ENCODE data around the gene SCLY.

The SCLY gene

DNA sequence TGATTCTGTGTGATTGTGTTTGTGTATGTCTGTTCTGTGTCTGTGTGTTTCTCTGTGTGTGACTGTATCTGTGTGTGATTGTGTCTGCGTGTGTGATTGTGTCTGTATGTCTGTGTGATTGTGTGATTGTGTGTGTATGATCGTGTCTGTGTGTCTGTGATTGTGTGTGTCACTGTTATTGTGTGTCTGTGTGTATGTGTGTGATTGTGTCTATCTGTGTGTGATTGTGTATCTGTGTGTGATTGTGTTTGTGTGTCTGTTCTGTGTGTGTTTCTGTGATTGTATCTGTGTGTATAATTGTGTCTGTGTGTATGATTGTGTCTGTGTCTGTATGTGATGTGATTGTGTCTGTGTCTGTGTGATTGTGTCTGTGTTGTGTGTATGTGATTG lies 66.0 kb downstream of the SCLY start:
- H3K4me3 ChIP-seq (ENCODE audit: low read length) = no peak overlapping the region
- H3K27me3 ChIP-seq (ENCODE audit: control insufficient read depth, insufficient read depth, low read length) = no peaks in the 10 kb centered on the region
- peaks cover 15% of the 10 kb centered on the region for H3K4me1 ChIP-seq (ENCODE audit: control insufficient read depth, insufficient read depth, low read length)
- no peaks in the 10 kb centered on the region for H3K9me3 ChIP-seq (replicated peaks; ENCODE audit: low read length)
- no peaks in the 10 kb centered on the region for H3K36me3 ChIP-seq (ENCODE audit: insufficient read depth, low read length)
- peak overlapping the region; percentile 80 for H3K9ac ChIP-seq (ENCODE audit: low read depth, low read length)
- H3K4me2 ChIP-seq (ENCODE audit: low read length) = peak overlapping the region; percentile 57

DNA sequence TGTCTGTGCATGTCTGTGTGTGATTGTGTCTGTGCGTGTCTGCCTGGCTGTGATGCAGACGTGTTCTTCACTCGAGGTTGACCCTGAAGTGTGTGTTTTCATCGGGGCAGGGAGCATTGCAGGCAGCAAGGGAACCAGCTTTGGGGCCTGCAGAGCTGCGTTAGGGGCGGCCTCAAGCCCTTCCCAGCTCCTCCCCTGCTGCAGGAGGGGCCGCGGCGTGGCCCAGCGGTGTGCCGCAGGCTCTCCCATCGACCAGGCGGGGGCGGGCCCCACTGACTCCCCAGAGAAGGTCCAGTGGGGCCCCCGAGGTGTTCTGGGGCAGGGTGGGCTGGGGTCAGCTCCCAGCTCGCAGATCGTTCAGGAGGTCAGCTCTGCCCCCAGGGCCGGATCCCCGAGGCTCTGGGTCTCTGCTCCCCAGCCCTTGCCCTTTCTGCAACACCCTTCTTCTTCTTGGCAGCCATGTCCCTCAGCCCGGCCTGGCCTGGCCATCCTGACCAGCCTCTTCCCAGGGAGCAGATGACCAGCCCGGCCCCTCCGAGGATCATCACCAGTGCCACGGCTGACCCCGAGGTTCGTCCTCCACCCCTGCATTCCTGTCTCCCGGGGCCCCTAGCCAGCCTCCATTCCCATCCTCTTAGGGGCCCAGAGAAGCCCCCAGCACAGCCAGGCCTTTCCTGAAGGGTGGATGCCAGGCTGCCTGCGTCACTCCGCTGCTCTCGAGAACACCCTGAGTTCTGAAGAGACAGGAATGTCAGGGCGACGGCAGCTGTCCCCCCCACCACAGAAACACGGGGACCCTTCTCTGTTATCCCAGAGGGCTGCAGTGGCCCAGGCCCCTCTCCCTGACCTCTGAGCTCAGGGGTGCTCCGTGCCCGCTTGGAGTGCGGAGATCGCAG lies 66.6 kb downstream of the SCLY start:
- Histone ChIP-seq H3K4me2 (ENCODE audit: low read length) (peak overlapping the region; percentile 57), H3K27me3 (ENCODE audit: control insufficient read depth, insufficient read depth, low read length) (no peaks in the 10 kb centered on the region), H3K36me3 (ENCODE audit: insufficient read depth, low read length) (no peaks in the 10 kb centered on the region), H3K4me1 (ENCODE audit: control insufficient read depth, insufficient read depth, low read length) (peaks cover 15% of the 10 kb centered on the region), H3K4me3 (ENCODE audit: low read length) (peak overlapping the region; percentile 60), H3K9ac (ENCODE audit: low read depth, low read length) (peak overlapping the region; percentile 80), H3K9me3 (replicated peaks; ENCODE audit: low read length) (no peaks in the 10 kb centered on the region)

DNA sequence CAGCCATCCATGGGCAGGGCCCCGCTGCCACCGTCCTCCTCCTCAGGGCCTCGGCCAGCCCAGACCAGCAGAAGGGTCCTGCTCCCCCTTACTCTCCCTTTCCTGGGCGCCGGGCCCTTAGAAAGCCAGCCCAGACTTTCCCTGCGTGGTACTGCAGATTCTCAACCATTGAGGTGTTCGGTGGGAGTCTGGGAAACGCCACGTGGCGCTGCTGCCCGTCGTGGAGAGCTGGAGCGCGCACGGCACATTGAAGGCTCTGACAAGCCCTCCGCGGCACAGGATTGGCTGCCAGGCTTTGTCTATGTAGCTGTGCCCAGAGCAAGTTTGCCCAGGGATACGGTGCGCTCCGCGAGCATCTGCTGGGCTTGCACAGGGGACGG lies 67.2 kb downstream of the SCLY start:
- Histone ChIP-seq H3K4me1 (ENCODE audit: control insufficient read depth, insufficient read depth, low read length) (peaks cover 15% of the 10 kb centered on the region), H3K27me3 (ENCODE audit: control insufficient read depth, insufficient read depth, low read length) (no peaks in the 10 kb centered on the region), H3K4me2 (ENCODE audit: low read length) (peak overlapping the region; percentile 57), H3K4me3 (ENCODE audit: low read length) (peak overlapping the region; percentile 60), H3K36me3 (ENCODE audit: insufficient read depth, low read length) (no peaks in the 10 kb centered on the region), H3K9ac (ENCODE audit: low read depth, low read length) (peak overlapping the region; percentile 80), H3K9me3 (replicated peaks; ENCODE audit: low read length) (no peaks in the 10 kb centered on the region)

DNA sequence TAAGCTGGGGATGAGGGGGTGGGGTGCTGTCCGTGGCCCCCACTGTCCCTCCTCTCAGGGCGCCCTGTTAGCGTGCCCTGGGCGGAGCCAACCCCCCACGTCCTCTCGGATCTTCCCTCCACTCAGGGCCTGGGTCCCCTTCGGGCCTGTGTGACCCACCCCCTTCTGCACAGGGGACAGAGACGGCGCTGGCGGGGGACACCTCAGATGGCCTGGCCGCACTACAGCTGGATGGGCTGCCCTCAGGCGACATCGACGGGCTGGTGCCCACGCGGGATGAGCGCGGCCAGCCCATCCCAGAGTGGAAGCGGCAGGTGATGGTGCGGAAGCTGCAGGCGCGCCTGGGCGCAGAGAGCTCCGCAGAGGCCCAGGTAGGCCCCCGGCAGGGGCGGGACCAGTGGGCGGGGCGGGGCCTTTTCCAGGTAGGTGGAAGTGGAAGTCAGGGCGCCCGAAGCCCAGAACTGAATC lies 67.8 kb downstream of the SCLY start:
- Histone ChIP-seq H3K9me3 (replicated peaks; ENCODE audit: low read length) (no peaks in the 10 kb centered on the region), H3K27me3 (ENCODE audit: control insufficient read depth, insufficient read depth, low read length) (no peaks in the 10 kb centered on the region), H3K9ac (ENCODE audit: low read depth, low read length) (no peak overlapping the region), H3K4me2 (ENCODE audit: low read length) (peak overlapping the region; percentile 57), H3K4me1 (ENCODE audit: control insufficient read depth, insufficient read depth, low read length) (peaks cover 15% of the 10 kb centered on the region), H3K4me3 (ENCODE audit: low read length) (peak overlapping the region; percentile 60), H3K36me3 (ENCODE audit: insufficient read depth, low read length) (no peaks in the 10 kb centered on the region)

DNA sequence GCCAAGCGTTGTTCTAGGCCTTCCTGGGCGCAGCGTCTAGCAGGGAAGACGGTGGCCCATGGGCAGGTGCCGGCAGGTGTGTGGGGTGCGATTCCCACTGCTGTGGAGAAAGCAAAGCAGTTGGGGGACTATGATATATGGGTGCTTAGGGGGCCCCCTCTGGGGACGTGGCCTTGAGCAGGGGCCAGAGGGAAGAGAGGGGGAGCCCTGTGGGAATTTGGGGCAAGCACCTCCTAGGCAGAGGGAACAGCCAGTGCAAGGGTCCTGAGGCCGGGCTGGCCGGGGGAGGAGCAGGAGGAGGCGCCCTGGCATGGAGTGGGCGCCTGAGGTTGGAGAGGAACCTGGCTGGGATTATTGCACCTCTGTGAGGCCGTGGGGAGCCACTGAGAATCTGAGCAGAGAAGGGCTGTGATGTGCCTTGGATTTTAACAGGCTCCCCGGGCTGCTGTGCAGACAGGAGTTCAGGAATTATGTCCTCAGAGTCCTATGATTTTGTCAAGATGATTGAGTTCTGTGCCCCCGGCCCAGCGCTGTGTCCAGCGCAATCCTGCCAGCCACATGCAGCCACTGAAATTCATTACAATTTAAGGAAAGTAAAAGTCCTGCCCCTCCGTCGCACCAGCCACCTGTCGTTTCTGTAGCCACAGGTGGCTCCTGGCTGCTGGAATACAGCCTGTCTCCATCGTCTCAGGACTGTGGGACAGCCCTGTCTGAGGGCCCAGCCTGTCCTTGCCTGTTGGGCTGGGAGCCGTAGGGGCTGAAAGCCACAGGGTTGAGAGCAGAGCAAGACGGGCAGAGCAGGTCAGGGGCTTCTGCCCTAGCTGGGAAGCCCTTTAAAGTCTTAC lies 68.6 kb downstream of the SCLY start:
- H3K9me3 ChIP-seq (replicated peaks; ENCODE audit: low read length) = no peaks in the 10 kb centered on the region
- no peak overlapping the region for H3K4me3 ChIP-seq (ENCODE audit: low read length)
- H3K4me1 ChIP-seq (ENCODE audit: control insufficient read depth, insufficient read depth, low read length) = peaks cover 15% of the 10 kb centered on the region
- H3K9ac ChIP-seq (ENCODE audit: low read depth, low read length) = no peak overlapping the region
- no peaks in the 10 kb centered on the region for H3K27me3 ChIP-seq (ENCODE audit: control insufficient read depth, insufficient read depth, low read length)
- no peaks in the 10 kb centered on the region for H3K36me3 ChIP-seq (ENCODE audit: insufficient read depth, low read length)
- no peak overlapping the region for H3K4me2 ChIP-seq (ENCODE audit: low read length)

DNA sequence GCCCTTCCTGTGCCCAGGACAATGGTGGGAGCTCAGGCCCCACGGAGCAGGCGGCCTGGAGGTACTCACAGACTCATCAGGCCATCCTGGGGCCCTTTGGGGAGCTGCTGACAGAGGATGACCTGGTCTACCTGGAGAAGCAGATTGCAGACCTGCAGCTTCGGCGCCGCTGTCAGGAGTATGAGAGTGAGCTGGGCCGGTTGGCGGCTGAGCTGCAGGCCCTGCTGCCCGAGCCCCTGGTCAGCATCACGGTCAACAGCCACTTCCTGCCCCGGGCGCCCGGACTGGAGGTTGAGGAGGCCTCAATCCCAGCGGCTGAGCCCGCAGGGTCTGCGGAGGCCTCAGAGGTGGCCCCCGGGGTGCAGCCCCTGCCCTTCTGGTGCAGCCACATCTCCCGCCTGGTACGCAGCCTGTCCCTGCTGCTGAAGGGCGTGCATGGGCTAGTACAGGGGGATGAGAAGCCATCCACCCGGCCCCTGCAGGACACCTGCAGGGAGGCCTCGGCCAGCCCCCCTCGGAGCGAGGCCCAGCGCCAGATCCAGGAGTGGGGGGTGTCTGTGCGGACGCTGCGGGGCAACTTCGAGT lies 69.4 kb downstream of the SCLY start:
- Histone ChIP-seq H3K9ac (ENCODE audit: low read depth, low read length) (no peak overlapping the region), H3K9me3 (replicated peaks; ENCODE audit: low read length) (no peaks in the 10 kb centered on the region), H3K27me3 (ENCODE audit: control insufficient read depth, insufficient read depth, low read length) (no peaks in the 10 kb centered on the region), H3K4me3 (ENCODE audit: low read length) (no peak overlapping the region), H3K36me3 (ENCODE audit: insufficient read depth, low read length) (no peaks in the 10 kb centered on the region), H3K4me1 (ENCODE audit: control insufficient read depth, insufficient read depth, low read length) (peaks cover 15% of the 10 kb centered on the region), H3K4me2 (ENCODE audit: low read length) (no peak overlapping the region)

DNA sequence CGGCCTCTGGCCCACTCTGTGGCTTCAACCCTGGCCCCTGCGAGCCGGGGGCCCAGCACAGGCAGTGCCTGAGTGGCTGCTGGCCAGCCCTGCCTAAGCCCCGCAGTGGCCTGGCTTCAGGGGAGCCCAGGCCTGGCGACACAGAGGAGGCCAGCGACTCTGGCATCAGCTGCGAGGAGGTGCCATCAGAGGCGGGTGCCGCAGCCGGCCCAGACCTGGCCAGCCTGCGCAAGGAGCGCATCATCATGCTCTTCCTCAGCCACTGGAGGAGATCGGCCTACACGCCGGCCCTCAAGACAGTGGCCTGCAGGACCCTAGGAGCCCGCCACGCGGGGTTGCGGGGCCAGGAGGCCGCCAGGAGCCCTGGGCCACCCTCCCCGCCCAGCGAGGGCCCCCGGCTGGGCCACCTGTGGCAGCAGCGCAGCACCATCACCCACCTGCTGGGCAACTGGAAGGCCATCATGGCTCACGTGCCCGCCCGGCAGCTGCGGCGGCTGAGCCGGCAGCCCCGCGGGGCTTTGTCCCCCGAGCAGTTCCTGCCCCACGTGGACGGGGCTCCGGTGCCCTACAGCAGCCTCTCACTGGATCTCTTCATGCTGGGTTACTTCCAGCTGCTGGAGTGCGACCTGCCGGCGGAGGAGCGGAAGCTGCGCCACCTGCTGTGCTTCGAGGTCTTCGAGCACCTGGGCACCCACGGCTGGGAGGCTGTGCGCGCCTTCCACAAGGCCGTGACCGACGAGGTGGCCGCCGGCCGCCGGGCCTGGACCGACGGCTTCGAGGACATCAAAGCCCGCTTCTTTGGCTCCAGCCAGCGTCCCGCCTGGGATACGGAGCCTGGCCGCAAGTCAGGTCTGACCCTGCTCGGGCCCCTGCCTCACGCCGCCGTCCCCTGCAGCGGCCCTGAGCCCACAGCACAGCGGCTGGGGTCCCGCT lies 70.2 kb downstream of the SCLY start:
- no peaks in the 10 kb centered on the region for H3K36me3 ChIP-seq (ENCODE audit: insufficient read depth, low read length)
- H3K9me3 ChIP-seq (replicated peaks; ENCODE audit: low read length) = no peaks in the 10 kb centered on the region
- peaks cover 15% of the 10 kb centered on the region for H3K4me1 ChIP-seq (ENCODE audit: control insufficient read depth, insufficient read depth, low read length)
- no peaks in the 10 kb centered on the region for H3K27me3 ChIP-seq (ENCODE audit: control insufficient read depth, insufficient read depth, low read length)
- H3K4me2 ChIP-seq (ENCODE audit: low read length) = no peak overlapping the region
- H3K4me3 ChIP-seq (ENCODE audit: low read length) = no peak overlapping the region
- H3K9ac ChIP-seq (ENCODE audit: low read depth, low read length) = no peak overlapping the region

DNA sequence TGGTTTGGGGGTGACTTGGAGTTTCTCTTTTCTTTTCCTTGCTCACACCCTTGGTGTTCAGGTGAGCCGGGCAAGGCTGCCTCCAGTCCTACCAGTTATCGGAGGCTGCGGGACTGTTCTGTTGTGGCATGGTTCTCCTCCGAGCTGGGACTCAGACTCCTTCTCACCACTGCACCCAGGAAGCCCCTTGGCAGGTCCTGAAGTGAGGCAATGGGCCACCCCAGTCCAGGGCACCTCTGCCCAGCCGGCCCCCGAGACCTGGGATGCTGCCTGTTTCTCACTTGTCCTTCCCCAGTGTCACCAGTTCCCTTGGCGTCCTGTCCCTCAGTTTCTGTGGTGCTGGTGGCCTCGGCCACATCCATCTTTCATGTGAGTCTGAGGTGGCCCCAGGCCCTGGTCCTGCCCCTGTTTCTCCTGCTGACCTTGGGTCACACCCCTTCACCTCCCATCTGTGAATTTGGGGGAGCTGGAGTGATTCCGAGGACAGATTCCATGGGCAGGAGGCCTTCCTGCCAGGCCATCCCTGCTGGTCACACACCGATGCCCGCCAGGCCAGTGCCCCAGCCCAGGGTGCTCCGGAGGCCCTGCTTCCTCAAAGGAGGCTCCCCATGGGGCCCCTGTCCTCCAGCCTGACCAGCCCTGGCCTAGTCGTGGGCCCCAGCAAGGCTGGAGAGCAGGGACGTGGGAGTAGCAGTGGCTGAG lies 71.1 kb downstream of the SCLY start:
- peaks cover 19% of the 10 kb centered on the region for H3K4me1 ChIP-seq (ENCODE audit: control insufficient read depth, insufficient read depth, low read length)
- no peak overlapping the region for H3K4me3 ChIP-seq (ENCODE audit: low read length)
- no peak overlapping the region for H3K9ac ChIP-seq (ENCODE audit: low read depth, low read length)
- H3K4me2 ChIP-seq (ENCODE audit: low read length) = no peak overlapping the region
- H3K36me3 ChIP-seq (ENCODE audit: insufficient read depth, low read length) = no peaks in the 10 kb centered on the region
- no peaks in the 10 kb centered on the region for H3K27me3 ChIP-seq (ENCODE audit: control insufficient read depth, insufficient read depth, low read length)
- no peaks in the 10 kb centered on the region for H3K9me3 ChIP-seq (replicated peaks; ENCODE audit: low read length)

DNA sequence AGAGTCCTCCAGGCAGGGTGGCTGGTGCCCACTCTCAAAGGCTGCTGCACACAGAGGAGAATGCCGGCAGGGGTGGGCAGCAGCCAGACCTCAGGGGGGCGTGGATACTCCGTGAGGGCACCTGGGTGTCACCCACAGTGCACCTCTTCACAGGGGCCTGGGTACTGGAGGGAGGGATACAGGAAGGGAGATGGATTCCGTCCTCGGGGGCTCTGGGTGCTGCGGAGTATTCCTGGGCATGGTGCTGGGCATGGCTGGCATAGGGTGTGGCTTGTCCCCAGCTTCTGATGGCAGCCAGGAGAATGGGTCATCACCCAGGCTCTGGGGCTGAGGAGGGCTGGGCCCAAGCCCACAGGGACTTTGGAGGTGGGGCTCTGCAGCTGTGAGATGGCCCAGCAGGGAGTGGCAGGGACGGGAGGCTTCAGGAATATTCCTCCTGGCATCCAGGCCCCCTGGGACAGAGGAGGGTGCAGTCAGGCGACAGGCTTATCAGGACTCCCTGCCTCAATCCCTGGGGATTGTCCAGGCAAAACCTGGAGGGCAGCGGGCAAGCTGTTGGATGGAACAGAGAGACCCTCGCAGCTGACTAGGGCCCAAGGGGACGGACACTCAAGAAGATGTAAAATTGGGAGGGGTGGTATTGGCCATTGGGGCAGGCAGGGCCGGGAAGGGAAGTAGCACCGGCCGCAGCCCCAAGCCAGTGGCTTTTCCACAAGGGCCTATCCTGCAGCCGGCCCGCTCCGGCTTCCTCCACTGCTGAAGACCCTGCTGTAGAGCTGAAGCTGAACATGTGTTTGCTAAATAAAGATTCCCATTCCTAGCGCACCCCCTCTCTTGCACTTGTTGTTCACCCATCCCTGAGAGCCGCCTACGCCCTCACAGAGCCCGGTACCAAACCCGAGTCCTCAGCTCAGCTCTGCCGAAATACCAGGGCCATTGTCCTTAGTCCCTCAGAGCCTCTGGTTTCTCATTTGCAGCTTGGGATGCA lies 72.0 kb downstream of the SCLY start:
- H3K27me3 ChIP-seq (ENCODE audit: control insufficient read depth, insufficient read depth, low read length) = no peaks in the 10 kb centered on the region
- H3K4me1 ChIP-seq (ENCODE audit: control insufficient read depth, insufficient read depth, low read length) = peaks cover 18% of the 10 kb centered on the region
- no peak overlapping the region for H3K4me3 ChIP-seq (ENCODE audit: low read length)
- no peak overlapping the region for H3K9ac ChIP-seq (ENCODE audit: low read depth, low read length)
- H3K9me3 ChIP-seq (replicated peaks; ENCODE audit: low read length) = no peaks in the 10 kb centered on the region
- H3K4me2 ChIP-seq (ENCODE audit: low read length) = no peak overlapping the region
- H3K36me3 ChIP-seq (ENCODE audit: insufficient read depth, low read length) = no peaks in the 10 kb centered on the region

All from skeletal muscle satellite cell (primary cell).